ENCODE data around the gene PET100.

PET100 gene

DNA sequence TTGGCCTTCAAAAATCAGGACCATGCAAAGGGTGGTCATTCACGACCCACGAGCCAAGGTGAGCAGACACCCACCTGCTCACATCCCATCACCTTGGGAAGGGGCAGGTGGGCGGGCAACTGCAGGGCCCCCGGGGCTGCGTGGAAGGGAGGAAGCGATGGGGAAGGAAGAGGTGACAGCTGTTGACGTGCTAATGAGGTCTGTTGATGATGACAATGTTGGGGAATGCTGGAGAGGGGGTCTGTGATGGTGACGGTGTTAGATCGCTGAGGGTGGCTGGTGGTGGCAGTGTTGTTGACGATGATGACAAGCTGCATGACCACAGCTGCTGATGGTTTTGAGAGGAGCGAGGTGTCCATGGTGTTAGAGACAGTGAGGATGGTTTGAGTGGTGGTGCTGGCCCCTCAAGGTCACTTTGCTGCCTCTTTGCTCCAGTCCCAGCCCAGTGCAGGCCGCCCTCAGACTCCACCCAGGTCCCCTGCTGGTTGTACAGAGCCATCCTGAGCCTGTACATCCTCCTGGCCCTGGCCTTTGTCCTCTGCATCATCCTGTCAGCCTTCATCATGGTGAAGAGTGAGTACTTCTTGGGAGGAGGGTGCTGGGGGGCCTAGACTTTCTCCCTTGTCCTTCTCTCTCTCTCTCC, 48.2 kb downstream of the PET100 start:
- no peak for DNase-seq (ENCODE audit: low read depth in 2 of 2)
- TF ChIP-seq, protein P1, sequence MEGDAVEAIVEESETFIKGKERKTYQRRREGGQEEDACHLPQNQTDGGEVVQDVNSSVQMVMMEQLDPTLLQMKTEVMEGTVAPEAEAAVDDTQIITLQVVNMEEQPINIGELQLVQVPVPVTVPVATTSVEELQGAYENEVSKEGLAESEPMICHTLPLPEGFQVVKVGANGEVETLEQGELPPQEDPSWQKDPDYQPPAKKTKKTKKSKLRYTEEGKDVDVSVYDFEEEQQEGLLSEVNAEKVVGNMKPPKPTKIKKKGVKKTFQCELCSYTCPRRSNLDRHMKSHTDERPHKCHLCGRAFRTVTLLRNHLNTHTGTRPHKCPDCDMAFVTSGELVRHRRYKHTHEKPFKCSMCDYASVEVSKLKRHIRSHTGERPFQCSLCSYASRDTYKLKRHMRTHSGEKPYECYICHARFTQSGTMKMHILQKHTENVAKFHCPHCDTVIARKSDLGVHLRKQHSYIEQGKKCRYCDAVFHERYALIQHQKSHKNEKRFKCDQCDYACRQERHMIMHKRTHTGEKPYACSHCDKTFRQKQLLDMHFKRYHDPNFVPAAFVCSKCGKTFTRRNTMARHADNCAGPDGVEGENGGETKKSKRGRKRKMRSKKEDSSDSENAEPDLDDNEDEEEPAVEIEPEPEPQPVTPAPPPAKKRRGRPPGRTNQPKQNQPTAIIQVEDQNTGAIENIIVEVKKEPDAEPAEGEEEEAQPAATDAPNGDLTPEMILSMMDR (IDR thresholded peaks at IDR 0.05; ENCODE audit: low read depth, low read length), result peak; percentile 2
- H3K4me3 ChIP-seq (replicated peaks in 1 of 2; ENCODE audit: low read depth in 2 of 2, low read length in 2 of 2), result no peak overlapping the region

DNA sequence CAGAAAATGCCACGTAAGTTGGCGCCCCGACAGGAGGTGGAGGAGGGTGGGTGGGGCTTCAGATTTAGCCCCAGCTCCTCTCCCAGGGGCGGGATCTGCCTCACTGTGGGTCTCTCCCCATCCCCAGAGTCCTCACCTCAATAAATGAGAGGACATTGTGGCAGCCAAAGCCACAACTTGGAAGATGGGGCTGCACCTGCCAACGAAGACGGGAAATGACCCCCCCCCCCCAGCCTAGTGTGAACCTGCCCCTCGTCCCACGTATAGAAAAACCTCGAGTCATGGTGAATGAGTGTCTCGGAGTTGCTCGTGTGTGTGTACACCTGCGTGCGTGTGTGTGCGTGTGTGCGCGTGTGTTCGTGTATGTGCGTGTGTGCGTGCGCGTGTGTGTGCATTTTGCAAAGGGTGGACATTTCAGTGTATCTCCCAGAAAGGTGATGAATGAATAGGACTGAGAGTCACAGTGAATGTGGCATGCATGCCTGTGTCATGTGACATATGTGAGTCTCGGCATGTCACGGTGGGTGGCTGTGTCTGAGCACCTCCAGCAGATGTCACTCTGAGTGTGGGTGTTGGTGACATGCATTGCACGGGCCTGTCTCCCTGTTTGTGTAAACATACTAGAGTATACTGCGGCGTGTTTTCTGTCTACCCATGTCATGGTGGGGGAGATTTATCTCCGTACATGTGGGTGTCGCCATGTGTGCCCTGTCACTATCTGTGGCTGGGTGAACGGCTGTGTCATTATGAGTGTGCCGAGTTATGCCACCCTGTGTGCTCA, 49.6 kb downstream of the PET100 start:
- H3K4me3 ChIP-seq (replicated peaks in 1 of 2; ENCODE audit: low read depth in 2 of 2, low read length in 2 of 2), result no peak overlapping the region
- DNase-seq (ENCODE audit: low read depth in 2 of 2), result no peak
- TF ChIP-seq, protein P1 (IDR thresholded peaks at IDR 0.05; ENCODE audit: low read depth, low read length), result no peak

GRCh38 chr19:7679771-7680605, 50.4 kb downstream of the PET100 start:
- H3K4me3 ChIP-seq (replicated peaks in 1 of 2; ENCODE audit: low read depth in 2 of 2, low read length in 2 of 2), result peak overlapping the region in 1 of 2 donors; percentile 41
- DNase-seq (ENCODE audit: low read depth in 2 of 2), result no peak
- TF ChIP-seq, protein P1 (IDR thresholded peaks at IDR 0.05; ENCODE audit: low read depth, low read length), result no peak

- DNase-seq (ENCODE audit: low read depth in 2 of 2), result peak; percentile 74 to 85
- peak within 1 kb of the TSS; percentile 99 to 100 for H3K4me3 ChIP-seq (replicated peaks in 1 of 2; ENCODE audit: low read depth in 2 of 2, low read length in 2 of 2)
Measured at GRCh38 chr19:7680606-7681339, 51.2 kb downstream of the PET100 start, which contains the start of gene TRAPPC5. TSS of gene TRAPPC5 (plus strand) at chr19:7680833. CDS start at chr19:7682254, 1,421 bp downstream.

More at GRCh38 chr19:7680606-7681339, 51.2 kb downstream of the PET100 start, which contains the start of gene TRAPPC5:
- TF ChIP-seq, protein P1 (IDR thresholded peaks at IDR 0.05; ENCODE audit: low read depth, low read length), result peak; percentile 23
